ENCODE data around the gene LGR6.

DNA sequence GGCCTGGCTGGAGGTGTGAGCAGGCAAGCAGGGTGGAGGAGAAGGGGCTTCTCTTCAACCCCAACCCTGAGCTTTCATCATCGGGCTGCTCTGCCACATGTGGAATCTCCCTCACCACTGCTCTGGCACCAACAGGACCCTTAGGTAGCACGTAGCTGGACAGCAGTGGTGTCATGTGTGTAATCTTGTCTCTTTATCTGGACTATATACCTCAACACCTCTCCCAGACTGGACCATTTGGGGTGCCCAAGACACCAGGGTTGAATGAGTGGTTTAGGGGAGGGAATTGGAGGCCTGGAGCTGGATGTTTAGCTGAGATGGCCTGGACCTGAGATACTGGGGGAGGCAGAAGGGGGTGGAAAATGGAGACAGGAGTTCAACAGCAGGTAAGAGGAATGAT is 85.2 kb downstream of the LGR6 start:
- TF ChIP-seq CTCF (IDR thresholded peaks at IDR 0.05; ENCODE audit: low read depth, low read length) (no peak), EZH2phosphoT487 (IDR thresholded peaks at IDR 0.05; ENCODE audit: low read depth) (no peak)
